Measurements from ENCODE around the gene TIPIN. TPM values are rescaled to one million over a fixed set of nuclear protein-coding genes. Genes with fewer than 3 reads are reported as not detected.

TIPIN gene
- total RNA-seq, 1 experiment from 2014 or later, result 24.0 TPM

DNA sequence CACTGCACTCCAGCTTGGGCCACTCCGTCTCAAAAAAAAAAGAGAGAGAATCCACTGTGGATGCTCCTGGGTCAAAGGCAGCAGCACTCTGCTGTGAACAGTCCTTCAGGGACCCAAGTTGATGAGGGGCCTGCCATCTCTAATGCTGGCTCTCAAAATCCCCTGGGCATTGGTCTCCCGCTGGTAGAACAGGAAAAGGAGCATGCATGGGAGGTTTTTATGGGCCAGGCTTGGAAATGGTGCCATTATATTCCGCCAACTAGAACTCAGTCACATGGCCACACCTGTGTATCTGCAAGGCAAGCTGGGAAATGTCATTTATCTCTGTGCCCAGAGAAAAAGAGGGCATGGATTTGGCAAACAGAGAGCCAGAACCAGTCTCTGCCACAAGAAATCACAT is 66.5 kb downstream of the TIPIN start:
- DNase-seq (ENCODE audit: low read depth, low spot score), result no peak
- in situ Hi-C loops (cut with HindIII; ENCODE audit: low pct_unique_long_range_greater_than_20kb, low sequenced_read_pairs), result no loop called here

DNA sequence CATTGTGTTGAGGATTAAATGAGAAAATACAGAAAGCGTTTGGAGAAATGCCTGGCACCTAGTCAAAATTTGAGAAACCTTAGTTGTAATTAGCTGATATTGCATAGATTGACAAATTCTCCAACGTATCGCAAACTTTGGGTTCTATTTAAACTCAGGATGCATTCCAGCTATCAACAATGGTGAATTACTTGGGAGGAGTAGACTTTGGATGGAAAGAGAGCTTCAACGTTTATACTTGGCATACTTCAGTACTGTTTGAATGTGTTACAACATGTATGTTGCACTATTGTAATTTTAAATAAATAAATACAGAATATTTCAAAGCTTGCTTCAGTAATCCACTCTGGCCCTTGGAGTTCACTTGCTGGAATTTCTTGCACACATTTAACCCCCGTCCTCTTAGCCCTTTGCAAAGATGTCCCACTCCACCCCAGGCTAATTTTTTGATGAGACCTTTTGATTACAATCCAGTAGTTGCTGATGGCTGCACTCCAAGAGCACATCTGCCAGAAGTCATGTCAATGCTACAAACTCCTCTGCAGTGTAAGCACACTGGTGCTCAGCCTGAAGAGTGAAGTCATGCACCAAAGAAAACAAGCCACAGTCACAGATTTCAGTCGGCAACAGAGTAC is 67.8 kb downstream of the TIPIN start:
- in situ Hi-C loops (cut with HindIII; ENCODE audit: low pct_unique_long_range_greater_than_20kb, low sequenced_read_pairs), result no loop called here
- no peak for DNase-seq (ENCODE audit: low read depth, low spot score)

DNA sequence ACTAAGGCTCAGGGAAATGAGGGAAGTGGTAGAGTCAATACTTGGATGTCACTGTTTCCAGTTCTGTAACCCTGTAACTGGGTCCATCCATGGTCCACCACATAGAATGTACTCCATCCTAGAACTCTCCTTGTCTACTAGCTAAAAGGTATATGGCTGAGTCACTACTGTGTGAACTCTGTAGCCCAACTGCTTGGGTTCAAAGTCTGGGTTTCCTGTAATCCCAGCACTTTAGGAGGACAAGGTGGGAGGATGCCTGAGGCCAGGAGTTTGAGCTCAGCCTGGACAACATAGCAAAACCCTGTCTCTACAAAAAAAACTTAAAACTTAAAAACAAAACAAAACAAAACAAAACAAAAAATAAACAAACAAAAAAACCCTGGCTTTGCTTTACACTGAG is 68.4 kb downstream of the TIPIN start:
- in situ Hi-C loops (cut with HindIII; ENCODE audit: low pct_unique_long_range_greater_than_20kb, low sequenced_read_pairs), result no loop called here
- DNase-seq (ENCODE audit: low read depth, low spot score), result no peak

- DNase-seq (ENCODE audit: low read depth, low spot score), result peak; percentile 66
- in situ Hi-C loops (cut with HindIII; ENCODE audit: low pct_unique_long_range_greater_than_20kb, low sequenced_read_pairs), result no loop called here
Observed at GRCh38 chr15:66287461-66288057, 68.9 kb downstream of the TIPIN start.

Small RNA genes within 50 kb of the gene (small RNA-seq; reads per million reads assigned to genes)
- 0 reads per million in 2 experiments for gene RF00019
- gene SCARNA14, result 2.8 to 11.2 reads per million in 2 experiments

Other genes with a start within 250 kb of the TIPIN start
- gene MEGF11, start 102.9 kb downstream of the TIPIN start, total RNA-seq (2014; rRNA removed; shearing (Covaris generic)), result 0.24 and 0.37 TPM in 2 replicates
- 28.2 and 42.8 TPM in 2 replicates for gene DIS3L, start 63.1 kb downstream of the TIPIN start, total RNA-seq (2014; rRNA removed; shearing (Covaris generic))
- gene MAP2K1, start 30.2 kb upstream of the TIPIN start, total RNA-seq (2014; rRNA removed; shearing (Covaris generic)), result 16.2 and 18.5 TPM in 2 replicates
- 60.5 and 60.7 TPM in 2 replicates for gene SNAPC5, start 141.1 kb upstream of the TIPIN start, total RNA-seq (2014; rRNA removed; shearing (Covaris generic))
- 7,059 and 7,927 TPM in 2 replicates for gene RPL4, start 148.2 kb upstream of the TIPIN start, total RNA-seq (2014; rRNA removed; shearing (Covaris generic))
- 18.7 and 25.5 TPM in 2 replicates for gene ZWILCH, start 148.6 kb upstream of the TIPIN start, total RNA-seq (2014; rRNA removed; shearing (Covaris generic))
- 0.21 and 0.40 TPM in 2 replicates for gene LCTL, start 209.3 kb upstream of the TIPIN start, total RNA-seq (2014; rRNA removed; shearing (Covaris generic))